MCF 10A (cell line): ENCODE results near the gene PCSK5. TPM values are rescaled to one million over a fixed set of nuclear protein-coding genes. Genes with fewer than 3 reads are reported as not detected.

Experiments used
- BruUV-seq: library from RNA; stranded (reverse); fragments of 400-500 nt; replicated peaks from 2 replicates; lab custom pipeline; 2021; lab: Mats Ljungman, UMichigan
- CTCF ChIA-PET: fragments of 300-600 bp; sonication (Branson Sonifier 250); formaldehyde crosslinking; extraction: SDS; loops from one replicate; lab custom pipeline; 2021; ENCODE audit warnings: antibody characterized with exemption, inconsistent platforms; lab: Yijun Ruan, JAX
- POLR2A ChIA-PET: fragments of 300-600, 350-650 bp; sonication (Branson Sonifier 250); formaldehyde crosslinking; extraction: SDS; loops from one replicate; lab custom pipeline; 2020; ENCODE audit warnings: antibody characterized with exemption, inconsistent platforms; lab: Yijun Ruan, JAX
- DNase-seq: peaks from one replicate; pipeline ENCODE4 v3.0.0-alpha.2; 2018; ENCODE audit not compliant: unreplicated experiment
- H3K27ac Mint-ChIP-seq: one replicate; pipeline ENCODE4 v1.8.0; 2022; ENCODE audit warnings: mild to moderate bottlenecking, low read depth, mixed read lengths; ENCODE audit not compliant: unreplicated experiment
- H3K27me3 Mint-ChIP-seq: one replicate; pipeline ENCODE4 v1.8.0; 2022; ENCODE audit warnings: mixed read lengths; ENCODE audit not compliant: insufficient read depth, unreplicated experiment
- H3K36me3 Mint-ChIP-seq: one replicate; pipeline ENCODE4 v1.8.0; 2022; ENCODE audit warnings: mild to moderate bottlenecking, moderate library complexity, mixed read lengths; ENCODE audit not compliant: insufficient read depth, unreplicated experiment
- H3K4me1 Mint-ChIP-seq: one replicate; pipeline ENCODE4 v1.8.0; 2022; ENCODE audit warnings: mixed read lengths; ENCODE audit not compliant: insufficient read depth, unreplicated experiment
- H3K4me3 Mint-ChIP-seq: one replicate; pipeline ENCODE4 v1.8.0; 2022; ENCODE audit warnings: mild to moderate bottlenecking, moderate library complexity, mixed read lengths; ENCODE audit not compliant: unreplicated experiment
- H3K9me3 Mint-ChIP-seq: one replicate; pipeline ENCODE4 v1.8.0; 2022; ENCODE audit warnings: mixed read lengths; ENCODE audit not compliant: unreplicated experiment
- CTCF ChIP-seq: fragments of 200-600 bp; IDR thresholded peaks from one replicate; pipeline ENCODE4 v1.8.0; 2022; ENCODE audit warnings: antibody characterized with exemption, mild to moderate bottlenecking; ENCODE audit not compliant: unreplicated experiment
- intact Hi-C: fragments of 100-400 bp; cut with micrococcal nuclease; formaldehyde crosslinking; loops from 2 replicates; pipeline ENCODE4 v1.14.1; 2022
- total RNA-seq: library from RNA; stranded (reverse); gene quantifications from 2 replicates; pipeline ENCODE4 v1.2.3, GENCODE V29; 2022

PCSK5 gene
- total RNA-seq, 1 experiment from 2014 or later, result not detected

- no peaks in the 10 kb centered on the region for H3K36me3 Mint-ChIP-seq
- ChIA-PET CTCF (interaction anchor here (0.6 kb wide), 1 partner anchor 41 kb away, joined by 3 read pairs; no protein-coding TSS in a partner anchor), POLR2A (no interaction called here)
- no TSS peak for BruUV-seq
- no peak overlapping the region for H3K27ac Mint-ChIP-seq
- H3K4me1 Mint-ChIP-seq, result no peaks in the 10 kb centered on the region
- intact Hi-C loops, result no loop called here
- no peak overlapping the region for H3K4me3 Mint-ChIP-seq
- DNase-seq, result no peak
- no peak for TF ChIP-seq CTCF
- H3K9me3 Mint-ChIP-seq, result peaks cover 50% of the 10 kb centered on the region
- no peaks in the 10 kb centered on the region for H3K27me3 Mint-ChIP-seq
These were observed 107.8 kb downstream of the PCSK5 start for GRCh38 chr9:75998096-75998780.

GRCh38 chr9:76001459-76001858, 111.0 kb downstream of the PCSK5 start:
- Mint-ChIP-seq H3K27me3 (no peaks in the 10 kb centered on the region), H3K36me3 (no peaks in the 10 kb centered on the region), H3K4me3 (no peak overlapping the region), H3K27ac (no peak overlapping the region), H3K4me1 (no peaks in the 10 kb centered on the region), H3K9me3 (peaks cover 52% of the 10 kb centered on the region)
- ChIA-PET POLR2A (no interaction called here), CTCF (no interaction called here)
- no peak for TF ChIP-seq CTCF
- intact Hi-C loops, result no loop called here
- no TSS peak for BruUV-seq
- no peak for DNase-seq

- POLR2A ChIA-PET, result no interaction called here
- intact Hi-C loops, result no loop called here
- no TSS peak for BruUV-seq
- Mint-ChIP-seq H3K4me3 (no peak overlapping the region), H3K36me3 (no peaks in the 10 kb centered on the region), H3K27ac (no peak overlapping the region), H3K27me3 (no peaks in the 10 kb centered on the region), H3K4me1 (no peaks in the 10 kb centered on the region), H3K9me3 (peaks cover 57% of the 10 kb centered on the region)
- CTCF ChIA-PET, result interaction anchor here (0.7 kb wide), 1 partner anchor 9 kb away, joined by 4 read pairs; no protein-coding TSS in a partner anchor
- no peak for TF ChIP-seq CTCF
- DNase-seq, result no peak
These were observed 112.6 kb downstream of the PCSK5 start for GRCh38 chr9:76003041-76003440.

- no TSS peak for BruUV-seq
These were observed 114.1 kb downstream of the PCSK5 start for GRCh38 chr9:76004526-76004925.

More at GRCh38 chr9:76004526-76004925, 114.1 kb downstream of the PCSK5 start:
- Mint-ChIP-seq H3K27me3 (no peaks in the 10 kb centered on the region), H3K9me3 (peaks cover 62% of the 10 kb centered on the region), H3K4me1 (no peaks in the 10 kb centered on the region), H3K4me3 (no peak overlapping the region), H3K36me3 (no peaks in the 10 kb centered on the region), H3K27ac (no peak overlapping the region)
- intact Hi-C loops, result no loop called here
- DNase-seq, result no peak
- TF ChIP-seq CTCF, result no peak
- ChIA-PET CTCF (no interaction called here), POLR2A (no interaction called here)
